ENCODE measurements around the gene NTMT1.

Gene NTMT1

GRCh38 chr9:129682381-129682780 is 56.4 kb downstream of the NTMT1 start:
- no peak for FAIRE-seq

GRCh38 chr9:129685220-129685932 is 59.4 kb downstream of the NTMT1 start:
- FAIRE-seq, result no peak
